Amygdala (tissue), 56 donors: ENCODE results near the gene BDKRB2.

Experiments used
- DNase-seq, 56 donors: peaks; one replicate each; lab custom pipeline; 2025; lab: John Stamatoyannopoulos, UW

The BDKRB2 gene

GRCh38 chr14:96286251-96286650, 81.6 kb downstream of the BDKRB2 start:
- DNase-seq = no peak

- no peak for DNase-seq
Observed at GRCh38 chr14:96287856-96288255, 83.2 kb downstream of the BDKRB2 start.
